DND-41 (cell line): Measurements from ENCODE around the gene UEVLD.

ENCODE experiments used
- CTCF ChIP-seq: IDR thresholded peaks from 2 replicates; pipeline ENCODE4 v1.5.1; 2012; ENCODE audit warnings: borderline replicate concordance, low read length, moderate library complexity, mild to moderate bottlenecking; ENCODE audit not compliant: poor library complexity, severe bottlenecking; ENCODE audit errors: extremely low read depth
- EZH2 ChIP-seq: IDR thresholded peaks from 3 replicates; pipeline ENCODE4 v1.6.1; 2012; ENCODE audit warnings: borderline replicate concordance, low read depth, mild to moderate bottlenecking, moderate library complexity, low read length, inconsistent platforms; ENCODE audit not compliant: severe bottlenecking

- TF ChIP-seq CTCF, result no peak
- TF ChIP-seq EZH2, result no peak
Measured at GRCh38 chr11:18624161-18624560, 35.6 kb upstream of the UEVLD start.
